Measurements from ENCODE around the gene MAD1L1. TPM values are rescaled to one million over a fixed set of nuclear protein-coding genes. Genes with fewer than 3 reads are reported as not detected.

Gene MAD1L1
- total RNA-seq, 2 experiments from 2014 or later, result 157 to 160 TPM

DNA sequence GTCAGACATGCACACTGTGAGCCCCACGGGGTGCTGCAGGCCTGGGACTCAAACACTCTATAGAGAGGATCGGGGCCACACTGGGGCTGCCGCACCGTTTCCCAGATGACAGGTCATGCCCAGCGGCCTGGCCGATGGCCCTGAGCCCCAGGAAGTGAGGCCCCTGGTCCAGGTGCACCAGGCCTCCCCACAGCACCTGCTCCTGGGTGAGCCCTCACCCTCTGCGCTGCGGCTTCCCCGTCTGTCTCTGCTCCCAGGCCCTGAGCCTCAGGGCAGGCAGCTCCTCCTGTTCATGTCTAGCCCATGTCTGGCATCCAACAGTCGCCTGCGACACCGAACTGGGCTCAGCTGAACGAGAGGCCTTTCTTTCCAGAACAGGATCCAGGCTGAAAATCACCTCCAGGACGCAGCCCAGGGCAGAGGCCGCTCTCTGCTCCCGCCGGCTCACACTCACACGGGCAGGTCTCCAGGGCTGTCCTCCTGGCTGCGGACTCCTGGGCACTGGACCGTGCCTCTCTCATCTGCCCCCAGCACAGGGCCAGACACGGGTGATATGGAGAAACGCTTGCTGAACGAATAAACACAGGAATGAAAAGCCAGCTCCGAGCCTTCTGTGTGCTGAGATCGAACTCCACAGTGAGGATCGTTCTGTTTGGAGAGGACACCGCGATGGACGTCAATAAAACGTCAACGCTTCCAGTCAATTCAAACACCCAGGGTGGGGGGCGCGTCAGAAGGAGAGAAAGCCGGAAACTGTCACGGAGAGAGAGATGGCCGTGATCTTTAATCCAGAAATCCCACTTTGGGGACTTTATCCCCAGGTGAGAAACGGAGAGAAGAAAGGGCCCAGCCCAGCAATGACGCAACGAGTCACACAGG is 360.3 kb downstream of the MAD1L1 start:
- Mint-ChIP-seq H3K27ac (no peak overlapping the region), H3K4me3 (no peak overlapping the region), H3K9me3 (no peaks in the 10 kb centered on the region), H3K4me1 (ENCODE audit: low read depth) (peaks cover 34% of the 10 kb centered on the region), H3K27me3 (no peaks in the 10 kb centered on the region), H3K36me3 (ENCODE audit: low read depth) (peaks cover 25% of the 10 kb centered on the region)
- DNase-seq, result no peak
- CTCF ChIA-PET, result no interaction called here
- Histone ChIP-seq H3K9me3 (ENCODE audit: control insufficient read depth in 1 of 2, insufficient read depth in 1 of 2, low read length in 2 of 2) (peaks cover 0 to 23% of the 10 kb centered on the region in 2 experiments), H3K27me3 (ENCODE audit: control insufficient read depth in 1 of 2, insufficient read depth in 2 of 2, low read length in 2 of 2) (no peaks in the 10 kb centered on the region), H3K4me1 (ENCODE audit: insufficient read depth, low read length) (peaks cover 16% of the 10 kb centered on the region), H3K27ac (ENCODE audit: low read depth in 1 of 2, low read length in 2 of 2) (no peak overlapping the region), H3K4me3 (ENCODE audit: low read length) (no peak overlapping the region), H3K36me3 (ENCODE audit: insufficient read depth, low read length) (peaks cover 18% of the 10 kb centered on the region)
- intact Hi-C loops (cut with DNase I, micrococcal nuclease), result no loop called here
- TF ChIP-seq, protein P1, sequence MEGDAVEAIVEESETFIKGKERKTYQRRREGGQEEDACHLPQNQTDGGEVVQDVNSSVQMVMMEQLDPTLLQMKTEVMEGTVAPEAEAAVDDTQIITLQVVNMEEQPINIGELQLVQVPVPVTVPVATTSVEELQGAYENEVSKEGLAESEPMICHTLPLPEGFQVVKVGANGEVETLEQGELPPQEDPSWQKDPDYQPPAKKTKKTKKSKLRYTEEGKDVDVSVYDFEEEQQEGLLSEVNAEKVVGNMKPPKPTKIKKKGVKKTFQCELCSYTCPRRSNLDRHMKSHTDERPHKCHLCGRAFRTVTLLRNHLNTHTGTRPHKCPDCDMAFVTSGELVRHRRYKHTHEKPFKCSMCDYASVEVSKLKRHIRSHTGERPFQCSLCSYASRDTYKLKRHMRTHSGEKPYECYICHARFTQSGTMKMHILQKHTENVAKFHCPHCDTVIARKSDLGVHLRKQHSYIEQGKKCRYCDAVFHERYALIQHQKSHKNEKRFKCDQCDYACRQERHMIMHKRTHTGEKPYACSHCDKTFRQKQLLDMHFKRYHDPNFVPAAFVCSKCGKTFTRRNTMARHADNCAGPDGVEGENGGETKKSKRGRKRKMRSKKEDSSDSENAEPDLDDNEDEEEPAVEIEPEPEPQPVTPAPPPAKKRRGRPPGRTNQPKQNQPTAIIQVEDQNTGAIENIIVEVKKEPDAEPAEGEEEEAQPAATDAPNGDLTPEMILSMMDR (IDR thresholded peaks at IDR 0.05), result no peak
- ATAC-seq (ENCODE audit: poor library complexity), result no peak
- POLR2A ChIA-PET, result no interaction called here

DNA sequence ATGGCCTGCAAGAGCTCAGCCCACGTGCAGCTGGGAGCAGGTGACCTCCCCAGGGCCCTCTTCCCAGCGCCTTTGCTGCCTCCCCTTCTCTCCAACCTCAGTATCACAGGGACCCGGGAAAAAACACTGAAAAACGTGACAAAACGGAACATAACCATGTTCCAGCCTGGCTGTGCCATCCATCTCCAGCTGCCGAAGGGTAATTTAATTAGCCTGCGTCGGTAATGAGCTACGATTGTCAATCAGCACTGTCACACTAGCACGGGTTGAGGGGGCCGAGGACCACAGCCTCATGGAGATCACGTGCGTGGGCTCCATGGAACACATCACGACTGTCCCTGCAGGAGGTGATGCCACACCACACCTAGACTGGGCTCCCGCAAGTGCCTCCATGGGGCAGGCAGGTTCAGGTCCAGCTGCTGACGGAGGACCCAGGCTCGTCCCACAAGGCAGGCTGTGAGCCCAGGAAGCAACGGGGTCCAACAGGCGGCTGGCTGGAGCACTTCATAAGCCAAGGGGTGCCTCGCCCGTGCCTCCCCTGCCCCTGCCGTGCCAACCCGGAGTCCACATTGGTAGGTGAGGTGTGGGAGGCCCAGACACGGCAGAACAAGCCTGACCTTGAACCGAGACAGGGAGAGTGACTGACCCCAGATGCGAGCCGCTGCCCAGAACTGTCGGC is 363.2 kb downstream of the MAD1L1 start:
- Mint-ChIP-seq H3K27ac (no peak overlapping the region), H3K4me3 (no peak overlapping the region), H3K9me3 (no peaks in the 10 kb centered on the region), H3K27me3 (no peaks in the 10 kb centered on the region), H3K4me1 (ENCODE audit: low read depth) (peaks cover 28% of the 10 kb centered on the region), H3K36me3 (ENCODE audit: low read depth) (peaks cover 28% of the 10 kb centered on the region)
- Histone ChIP-seq H3K9me3 (ENCODE audit: control insufficient read depth in 1 of 2, insufficient read depth in 1 of 2, low read length in 2 of 2) (peaks cover 0 to 23% of the 10 kb centered on the region in 2 experiments), H3K27ac (ENCODE audit: low read depth in 1 of 2, low read length in 2 of 2) (no peak overlapping the region), H3K27me3 (ENCODE audit: control insufficient read depth in 1 of 2, insufficient read depth in 2 of 2, low read length in 2 of 2) (no peaks in the 10 kb centered on the region), H3K4me3 (ENCODE audit: low read length) (no peak overlapping the region), H3K4me1 (ENCODE audit: insufficient read depth, low read length) (peaks cover 12% of the 10 kb centered on the region), H3K36me3 (ENCODE audit: insufficient read depth, low read length) (peaks cover 36% of the 10 kb centered on the region)
- TF ChIP-seq, protein P1 (IDR thresholded peaks at IDR 0.05), result no peak
- intact Hi-C loops (cut with DNase I, micrococcal nuclease), result no loop called here
- ChIA-PET POLR2A (no interaction called here), CTCF (no interaction called here)
- DNase-seq (no peak), ATAC-seq (ENCODE audit: poor library complexity) (no peak)

DNA sequence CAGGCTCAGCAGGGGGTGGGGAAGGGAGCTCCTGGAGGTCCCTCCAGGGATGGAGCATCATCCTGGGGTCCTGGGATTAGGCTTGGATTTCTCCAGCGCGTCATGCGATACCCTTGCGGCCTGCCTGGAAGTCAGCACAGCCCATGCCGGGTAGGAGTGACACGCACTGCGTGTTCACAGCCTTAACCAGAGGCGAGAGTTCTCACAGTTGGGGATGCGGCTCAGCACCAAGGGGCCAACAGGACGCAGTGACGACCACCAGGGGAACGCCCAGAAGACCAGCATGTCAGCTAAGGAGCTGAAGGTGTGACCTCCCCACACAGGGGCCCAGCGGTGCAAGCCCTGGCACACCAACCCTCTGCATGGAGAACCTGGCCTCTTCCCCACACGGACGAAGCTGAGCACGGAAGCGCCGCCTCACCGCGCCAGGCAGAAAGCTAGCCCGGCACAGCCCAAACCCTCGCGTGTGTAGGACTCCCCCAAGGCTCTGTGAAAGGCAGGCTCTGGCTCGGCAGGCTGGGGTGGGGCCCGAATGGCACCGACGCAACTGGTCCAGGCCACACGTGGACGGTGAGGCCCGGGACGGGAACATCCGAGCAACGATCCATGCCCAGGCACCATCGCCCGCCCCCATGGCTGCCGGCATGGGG is 364.1 kb downstream of the MAD1L1 start:
- intact Hi-C loops (cut with DNase I, micrococcal nuclease), result no loop called here
- H3K27ac Mint-ChIP-seq, result no peak overlapping the region
- H3K9me3 Mint-ChIP-seq, result no peaks in the 10 kb centered on the region
- Histone ChIP-seq H3K4me1 (ENCODE audit: insufficient read depth, low read length) (peaks cover 12% of the 10 kb centered on the region), H3K9me3 (ENCODE audit: control insufficient read depth in 1 of 2, insufficient read depth in 1 of 2, low read length in 2 of 2) (peaks cover 0 to 23% of the 10 kb centered on the region in 2 experiments), H3K27me3 (ENCODE audit: control insufficient read depth in 1 of 2, insufficient read depth in 2 of 2, low read length in 2 of 2) (no peaks in the 10 kb centered on the region), H3K27ac (ENCODE audit: low read depth in 1 of 2, low read length in 2 of 2) (no peak overlapping the region), H3K4me3 (ENCODE audit: low read length) (no peak overlapping the region), H3K36me3 (ENCODE audit: insufficient read depth, low read length) (peaks cover 38% of the 10 kb centered on the region)
- H3K4me1 Mint-ChIP-seq (ENCODE audit: low read depth), result peaks cover 28% of the 10 kb centered on the region
- DNase-seq, result no peak
- peaks cover 28% of the 10 kb centered on the region for H3K36me3 Mint-ChIP-seq (ENCODE audit: low read depth)
- ATAC-seq (ENCODE audit: poor library complexity), result no peak
- H3K27me3 Mint-ChIP-seq, result no peaks in the 10 kb centered on the region
- CTCF ChIA-PET, result no interaction called here
- H3K4me3 Mint-ChIP-seq, result no peak overlapping the region
- POLR2A ChIA-PET, result no interaction called here
- TF ChIP-seq, protein P1 (IDR thresholded peaks at IDR 0.05), result no peak
